ENCODE measurements around the gene SRMS.

The SRMS gene

GRCh38 chr20:63492982-63493381 is 54.6 kb downstream of the SRMS start:
- TF ChIP-seq CTCF (IDR thresholded peaks at IDR 0.05; ENCODE audit: low read depth, low read length): no peak
- no peak for DNase-seq (ENCODE audit: extremely low read depth, low read depth)

- no peak for DNase-seq (ENCODE audit: extremely low read depth, low read depth)
- TF ChIP-seq CTCF (IDR thresholded peaks at IDR 0.05; ENCODE audit: low read depth, low read length): no peak
Observed at GRCh38 chr20:63492518-63492917, 55.0 kb downstream of the SRMS start.

GRCh38 chr20:63491635-63492230 is 55.8 kb downstream of the SRMS start:
- TF ChIP-seq CTCF (IDR thresholded peaks at IDR 0.05; ENCODE audit: low read depth, low read length): no peak
- DNase-seq (ENCODE audit: extremely low read depth, low read depth): no peak

- no peak for DNase-seq (ENCODE audit: extremely low read depth, low read depth)
- TF ChIP-seq CTCF (IDR thresholded peaks at IDR 0.05; ENCODE audit: low read depth, low read length): no peak
Observed at GRCh38 chr20:63491078-63491477, 56.5 kb downstream of the SRMS start.
